Mesendoderm (in vitro differentiated cells): ENCODE results near the gene LMBR1. TPM values are rescaled to one million over a fixed set of nuclear protein-coding genes. Genes with fewer than 3 reads are reported as not detected.
"Not testable (repeated sequence)": the region's sequence is repeated elsewhere in the genome, so short reads cannot be mapped to it uniquely, and the experiment has no call there.

Experiments
- DNase-seq: peaks from one replicate; pipeline ENCODE4 v3.0.0; 2013
- H2AK5ac ChIP-seq: 2 replicates; pipeline ENCODE4 v1.6.1; 2013; ENCODE audit warnings: low read length, inconsistent platforms
- H2BK120ac ChIP-seq: 2 replicates; pipeline ENCODE4 v1.6.1; 2013; ENCODE audit warnings: low read depth, mild to moderate bottlenecking, low read length, moderate library complexity, mixed read lengths
- H2BK15ac ChIP-seq: replicated peaks from 2 replicates; pipeline ENCODE4 v1.6.1; 2013; ENCODE audit warnings: low read depth, mild to moderate bottlenecking, moderate library complexity
- H2BK5ac ChIP-seq: 2 replicates; pipeline ENCODE4 v1.6.1; 2013; ENCODE audit warnings: low read length, inconsistent platforms
- H3K18ac ChIP-seq: 2 replicates; pipeline ENCODE4 v1.6.1; 2013; ENCODE audit warnings: mild to moderate bottlenecking, low read length, mixed read lengths
- H3K23ac ChIP-seq: one replicate; pipeline ENCODE4 v1.6.1; 2013; ENCODE audit warnings: low read length
- H3K27ac ChIP-seq: 2 replicates; pipeline ENCODE4 v1.5.1; 2013; ENCODE audit warnings: low read depth, mild to moderate bottlenecking, inconsistent platforms, low read length, moderate library complexity
- H3K27me3 ChIP-seq: 2 replicates; pipeline ENCODE4 v1.6.1; 2013; ENCODE audit warnings: low read length, control low read depth, mild to moderate bottlenecking, inconsistent platforms; ENCODE audit not compliant: insufficient read depth, poor library complexity
- H3K36me3 ChIP-seq: 2 replicates; pipeline ENCODE4 v1.6.1; 2013; ENCODE audit warnings: low read length, inconsistent platforms; ENCODE audit not compliant: control insufficient read depth, insufficient read depth
- H3K4ac ChIP-seq: one replicate; pipeline ENCODE4 v1.6.1; 2013; ENCODE audit warnings: low read depth, mild to moderate bottlenecking, low read length, moderate library complexity
- H3K4me1 ChIP-seq: 2 replicates; pipeline ENCODE4 v1.6.1; 2013; ENCODE audit warnings: low read depth, low read length, inconsistent platforms; ENCODE audit not compliant: control insufficient read depth
- H3K4me2 ChIP-seq: 2 replicates; pipeline ENCODE4 v1.6.1; 2013; ENCODE audit warnings: low read length
- H3K4me3 ChIP-seq: 2 replicates; pipeline ENCODE4 v1.5.1; 2013; ENCODE audit warnings: mild to moderate bottlenecking, low read length
- H3K56ac ChIP-seq: one replicate; pipeline ENCODE4 v1.6.1; 2013; ENCODE audit warnings: low read length
- H3K79me1 ChIP-seq: 2 replicates; pipeline ENCODE4 v1.6.1; 2013; ENCODE audit warnings: low read length, inconsistent platforms
- H3K79me2 ChIP-seq: 2 replicates; pipeline ENCODE4 v1.6.1; 2013; ENCODE audit warnings: mild to moderate bottlenecking, low read length; ENCODE audit not compliant: control insufficient read depth, insufficient read depth
- H3K9ac ChIP-seq: 2 replicates; pipeline ENCODE4 v1.6.1; 2013; ENCODE audit warnings: low read length, inconsistent platforms
- H4K5ac ChIP-seq: one replicate; pipeline ENCODE4 v1.6.1; 2013; ENCODE audit warnings: low read length
- H4K8ac ChIP-seq: one replicate; pipeline ENCODE4 v1.6.1; 2013; ENCODE audit warnings: low read depth, mild to moderate bottlenecking, control low read depth, low read length, moderate library complexity
- WGBS: extraction: QIAGEN DNeasy Blood & Tissue Kit; methylation state at CpG from one replicate; pipeline ENCODE4 v1.1.7; 2013; ENCODE audit warnings: low lambda C conversion rate, missing lambda C conversion rate; ENCODE audit not compliant: insufficient coverage; ENCODE audit errors: extremely low coverage; 5-methylcytosine and 5-hydroxymethylcytosine counted together
- polyA plus RNA-seq, 2 experiments: library from polyadenylated mRNA; stranded (reverse); fragments of 200-250 nt; gene quantifications; one replicate each; pipeline ENCODE4 v1.2.3, GENCODE V29; 2013

Gene LMBR1
- 31.5 TPM for polyA plus RNA-seq (2013, experiment 1 of 2)
- polyA plus RNA-seq (2013, experiment 2 of 2): 30.5 TPM

DNA sequence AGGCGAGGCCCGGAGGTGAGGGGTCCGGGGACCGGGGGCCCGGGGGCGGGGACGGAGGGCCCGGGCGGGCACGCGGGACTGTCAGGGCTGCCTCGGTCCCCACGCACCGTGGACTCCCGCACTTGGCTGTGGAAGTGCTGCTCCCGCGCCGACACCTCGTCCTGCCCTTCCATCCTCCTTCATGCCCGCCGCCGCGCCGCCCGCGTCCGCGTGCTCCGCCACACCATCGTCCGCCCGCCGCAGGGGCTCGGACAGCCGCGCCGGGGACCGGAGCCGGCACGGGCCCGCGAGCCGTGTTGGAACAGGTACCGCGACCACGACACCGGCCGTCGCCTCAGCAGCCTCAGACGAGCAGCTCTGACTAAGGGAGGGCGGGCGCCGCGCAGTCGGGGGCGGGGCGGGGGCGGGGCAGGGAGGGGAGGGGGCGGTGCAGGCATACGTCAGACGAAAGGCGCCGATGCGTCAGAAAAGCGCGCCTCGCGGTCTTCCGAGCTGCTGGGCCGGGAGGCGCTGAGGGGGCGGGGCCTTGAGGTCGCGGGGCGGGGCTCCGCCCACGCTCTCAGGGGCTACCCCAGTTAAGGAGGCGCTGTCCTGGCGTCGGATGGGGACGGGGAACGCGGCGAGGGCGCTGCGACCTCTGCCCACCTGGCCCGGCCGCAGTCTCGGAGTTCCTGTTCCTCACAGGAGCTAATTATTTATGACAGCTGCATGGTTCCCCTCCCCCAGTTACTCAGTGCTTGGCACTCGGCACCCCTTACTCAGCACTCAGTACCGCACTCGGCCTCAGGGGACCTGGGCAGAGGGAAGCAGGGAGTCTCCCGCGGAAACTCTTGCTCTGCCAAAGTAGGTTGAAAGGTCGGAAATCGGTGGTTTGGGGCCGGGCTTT, at the start of gene LMBR1:
Gene LMBR1 (minus strand): TSS at position 363 of the 886 bp plus-strand sequence. CDS start 190 bp downstream, at position 173.
- Histone ChIP-seq H4K8ac (no peak within 1 kb of the TSS), H3K23ac (no peak within 1 kb of the TSS), H3K4me2 (peak within 1 kb of the TSS; percentile 90), H3K27me3 (no peaks in the 10 kb centered on the region), H2BK15ac (no peak within 1 kb of the TSS), H3K56ac (peak within 1 kb of the TSS; percentile 96), H3K79me2 (peaks cover 17% of the 10 kb centered on the region), H3K4me3 (peak within 1 kb of the TSS; percentile 81), H3K79me1 (peaks cover 4% of the 10 kb centered on the region), H3K18ac (peak within 1 kb of the TSS; percentile 78), H3K4me1 (no peaks in the 10 kb centered on the region), H3K9ac (peak within 1 kb of the TSS; percentile 84), H2BK5ac (peak within 1 kb of the TSS; percentile 82), H3K36me3 (no peaks in the 10 kb centered on the region), H3K27ac (peak within 1 kb of the TSS; percentile 86), H2BK120ac (no peak within 1 kb of the TSS), H4K5ac (no peak within 1 kb of the TSS), H3K4ac (no peak within 1 kb of the TSS), H2AK5ac (no peak within 1 kb of the TSS)
- no CpG with 5 or more reads among the region's 97 CpGs for WGBS
- DNase-seq: peak; percentile 96

- no peak for DNase-seq
- H2AK5ac ChIP-seq: no peak overlapping the region
- H3K27ac ChIP-seq: no peak overlapping the region
- no peaks in the 10 kb centered on the region for H3K27me3 ChIP-seq
- no peak overlapping the region for H3K56ac ChIP-seq
- H4K5ac ChIP-seq: no peak overlapping the region
- no peak overlapping the region for H4K8ac ChIP-seq
- no CpG with 5 or more reads among the region's 24 CpGs for WGBS
- no peak overlapping the region for H2BK15ac ChIP-seq
- H2BK5ac ChIP-seq: no peak overlapping the region
- no peaks in the 10 kb centered on the region for H3K79me1 ChIP-seq
- H2BK120ac ChIP-seq: no peak overlapping the region
- no peaks in the 10 kb centered on the region for H3K4me1 ChIP-seq
- H3K23ac ChIP-seq: no peak overlapping the region
- H3K9ac ChIP-seq: no peak overlapping the region
- no peak overlapping the region for H3K4ac ChIP-seq
- H3K4me3 ChIP-seq: no peak overlapping the region
- H3K36me3 ChIP-seq: no peaks in the 10 kb centered on the region
- H3K4me2 ChIP-seq: no peak overlapping the region
- H3K79me2 ChIP-seq: no peaks in the 10 kb centered on the region
- H3K18ac ChIP-seq: no peak overlapping the region
Measured at GRCh38 chr7:156942708-156943090, 49.7 kb upstream of the LMBR1 start.

DNA sequence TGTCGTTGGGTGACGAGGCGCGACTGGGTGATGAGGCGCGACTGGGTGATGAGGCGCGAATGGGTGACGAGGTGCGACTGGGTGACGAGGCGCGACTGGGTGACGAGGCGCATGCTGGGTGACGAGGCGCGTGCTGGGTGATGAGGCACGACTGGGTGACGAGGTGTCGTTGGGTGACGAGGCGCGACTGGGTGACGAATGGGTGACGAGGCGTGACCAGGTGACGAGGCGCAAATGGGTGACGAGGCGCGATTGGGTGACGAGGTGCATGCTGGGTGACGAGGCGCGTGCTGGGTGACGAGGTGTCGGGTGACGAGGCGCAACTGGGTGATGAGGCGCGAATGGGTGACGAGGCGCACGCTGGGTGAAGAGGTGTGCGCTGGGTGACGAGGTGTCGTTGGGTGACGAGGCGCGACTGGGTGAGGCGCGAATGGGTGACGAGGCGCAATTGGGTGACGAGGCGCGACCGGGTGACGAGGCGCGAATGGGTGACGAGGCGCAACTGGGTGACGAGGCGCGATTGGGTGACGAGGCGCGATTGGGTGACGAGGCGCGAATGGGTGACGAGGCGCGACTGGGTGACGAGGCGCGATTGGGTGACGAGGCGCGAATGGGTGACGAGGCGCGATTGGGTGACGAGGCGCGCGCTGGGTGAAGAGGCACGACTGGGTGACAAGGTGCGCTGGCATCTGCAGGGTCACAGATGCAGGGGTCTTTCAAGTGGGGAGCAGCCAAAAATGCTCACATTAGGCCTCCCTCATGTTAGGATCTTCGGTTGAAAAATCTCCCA, 48.6 kb upstream of the LMBR1 start:
- no peak overlapping the region for H2BK15ac ChIP-seq
- no peak overlapping the region for H3K4me3 ChIP-seq
- no peaks in the 10 kb centered on the region for H3K4me1 ChIP-seq
- DNase-seq: no peak
- no peaks in the 10 kb centered on the region for H3K27me3 ChIP-seq
- H3K23ac ChIP-seq: no peak overlapping the region
- H3K79me1 ChIP-seq: no peaks in the 10 kb centered on the region
- no peaks in the 10 kb centered on the region for H3K79me2 ChIP-seq
- H3K4ac ChIP-seq: no peak overlapping the region
- 100% methylated on average over 4 of the region's 92 CpGs for WGBS
- H3K4me2 ChIP-seq: no peak overlapping the region
- no peak overlapping the region for H2AK5ac ChIP-seq
- no peak overlapping the region for H4K5ac ChIP-seq
- H2BK5ac ChIP-seq: no peak overlapping the region
- no peak overlapping the region for H3K9ac ChIP-seq
- H3K56ac ChIP-seq: no peak overlapping the region
- H3K18ac ChIP-seq: no peak overlapping the region
- no peak overlapping the region for H3K27ac ChIP-seq
- no peak overlapping the region for H2BK120ac ChIP-seq
- no peak overlapping the region for H4K8ac ChIP-seq
- no peaks in the 10 kb centered on the region for H3K36me3 ChIP-seq

GRCh38 chr7:156940421-156941122, 47.6 kb upstream of the LMBR1 start:
- H3K4me2 ChIP-seq: no peak overlapping the region
- H3K9ac ChIP-seq: no peak overlapping the region
- no peaks in the 10 kb centered on the region for H3K27me3 ChIP-seq
- no peak overlapping the region for H3K4ac ChIP-seq
- H3K4me1 ChIP-seq: no peaks in the 10 kb centered on the region
- H4K8ac ChIP-seq: no peak overlapping the region
- H2BK15ac ChIP-seq: no peak overlapping the region
- DNase-seq: no peak
- H3K4me3 ChIP-seq: no peak overlapping the region
- no peak overlapping the region for H3K18ac ChIP-seq
- no peak overlapping the region for H3K56ac ChIP-seq
- no CpG with 5 or more reads among the region's 57 CpGs for WGBS
- no peaks in the 10 kb centered on the region for H3K79me1 ChIP-seq
- no peak overlapping the region for H4K5ac ChIP-seq
- no peak overlapping the region for H2AK5ac ChIP-seq
- no peak overlapping the region for H2BK120ac ChIP-seq
- H3K79me2 ChIP-seq: no peaks in the 10 kb centered on the region
- H3K27ac ChIP-seq: no peak overlapping the region
- no peaks in the 10 kb centered on the region for H3K36me3 ChIP-seq
- H2BK5ac ChIP-seq: no peak overlapping the region
- H3K23ac ChIP-seq: no peak overlapping the region

- H3K27ac ChIP-seq, H4K8ac ChIP-seq, H3K27me3 ChIP-seq, H3K23ac ChIP-seq, H2BK5ac ChIP-seq, H2AK5ac ChIP-seq, H3K18ac ChIP-seq, DNase-seq, H2BK120ac ChIP-seq, H3K4me1 ChIP-seq, H3K36me3 ChIP-seq, H3K79me2 ChIP-seq, H3K4ac ChIP-seq, H3K79me1 ChIP-seq, H3K9ac ChIP-seq, H3K4me2 ChIP-seq, H2BK15ac ChIP-seq, H3K56ac ChIP-seq, H3K4me3 ChIP-seq, H4K5ac ChIP-seq: not testable (repeated sequence)
- WGBS: no CpG with 5 or more reads among the region's 3 CpGs
Measured at GRCh38 chr7:156936766-156937165, 43.8 kb upstream of the LMBR1 start.
